Mesothelial cell of epicardium (in vitro differentiated cells): ENCODE measurements around the gene SLC38A6. TPM values are rescaled to one million over a fixed set of nuclear protein-coding genes. Genes with fewer than 3 reads are reported as not detected.

Experiments used
- DNase-seq, 2 experiments: peaks; one replicate each; pipeline ENCODE4 v3.0.0; 2021; ENCODE audit warnings: low spot score in 2 of 2; ENCODE audit not compliant: unreplicated experiment in 2 of 2
- H3K27ac Mint-ChIP-seq: 2 replicates; pipeline ENCODE4 v1.8.0; 2021; ENCODE audit warnings: mixed read lengths
- H3K27me3 Mint-ChIP-seq: 2 replicates; pipeline ENCODE4 v1.8.0; 2021; ENCODE audit warnings: low read depth, mixed read lengths
- H3K36me3 Mint-ChIP-seq: 2 replicates; pipeline ENCODE4 v1.8.0; 2021; ENCODE audit warnings: mixed read lengths
- H3K4me1 Mint-ChIP-seq: 2 replicates; pipeline ENCODE4 v1.8.0; 2021; ENCODE audit warnings: mixed read lengths
- H3K4me3 Mint-ChIP-seq: 2 replicates; pipeline ENCODE4 v1.8.0; 2021; ENCODE audit warnings: mild to moderate bottlenecking, moderate library complexity, mixed read lengths
- H3K9me3 Mint-ChIP-seq: 2 replicates; pipeline ENCODE4 v1.8.0; 2021; ENCODE audit warnings: mixed read lengths
- CTCF ChIP-seq: fragments of 200-600 bp; sonication (generic); IDR thresholded peaks from one replicate; pipeline ENCODE4 v1.5.0; 2021; ENCODE audit warnings: antibody characterized with exemption; ENCODE audit not compliant: unreplicated experiment
- total RNA-seq: library from RNA; stranded (reverse); gene quantifications from 3 replicates; pipeline ENCODE4 v1.2.1, GENCODE V29; 2021

The SLC38A6 gene
- total RNA-seq, 1 donor from 2014 or later, result 17.1 TPM

- TF ChIP-seq CTCF, result no peak
- H3K9me3 Mint-ChIP-seq, result peaks cover 39% of the 10 kb centered on the region
- H3K36me3 Mint-ChIP-seq, result peaks cover 63% of the 10 kb centered on the region
- no peak for DNase-seq
- H3K27ac Mint-ChIP-seq, result no peak overlapping the region
- H3K27me3 Mint-ChIP-seq, result no peaks in the 10 kb centered on the region
- no peak overlapping the region for H3K4me3 Mint-ChIP-seq
- H3K4me1 Mint-ChIP-seq, result no peaks in the 10 kb centered on the region
These were observed 22.9 kb upstream of the SLC38A6 start for GRCh38 chr14:60958146-60958545.

GRCh38 chr14:60963761-60964160 lies 17.3 kb upstream of the SLC38A6 start:
- H3K4me1 Mint-ChIP-seq, result peaks cover 6% of the 10 kb centered on the region
- no peaks in the 10 kb centered on the region for H3K27me3 Mint-ChIP-seq
- DNase-seq, result no peak
- peaks cover 15% of the 10 kb centered on the region for H3K9me3 Mint-ChIP-seq
- peaks cover 23% of the 10 kb centered on the region for H3K36me3 Mint-ChIP-seq
- no peak overlapping the region for H3K4me3 Mint-ChIP-seq
- H3K27ac Mint-ChIP-seq, result no peak overlapping the region
- TF ChIP-seq CTCF, result no peak

GRCh38 chr14:60964904-60965303 lies 16.1 kb upstream of the SLC38A6 start:
- TF ChIP-seq CTCF, result no peak
- Mint-ChIP-seq H3K4me3 (no peak overlapping the region), H3K36me3 (peaks cover 14% of the 10 kb centered on the region), H3K9me3 (peaks cover 9% of the 10 kb centered on the region), H3K4me1 (peaks cover 6% of the 10 kb centered on the region), H3K27ac (no peak overlapping the region), H3K27me3 (no peaks in the 10 kb centered on the region)
- no peak for DNase-seq

- Mint-ChIP-seq H3K4me1 (peaks cover 6% of the 10 kb centered on the region), H3K4me3 (no peak overlapping the region), H3K36me3 (peaks cover 9% of the 10 kb centered on the region), H3K9me3 (peaks cover 4% of the 10 kb centered on the region), H3K27me3 (no peaks in the 10 kb centered on the region), H3K27ac (no peak overlapping the region)
- DNase-seq, result no peak
- no peak for TF ChIP-seq CTCF
These were observed 15.6 kb upstream of the SLC38A6 start for GRCh38 chr14:60965402-60965801.

- H3K4me3 Mint-ChIP-seq, result no peak overlapping the region
- peaks cover 6% of the 10 kb centered on the region for H3K4me1 Mint-ChIP-seq
- DNase-seq, result no peak
- peak overlapping the region; percentile 30 for H3K27ac Mint-ChIP-seq
- TF ChIP-seq CTCF, result no peak
- peaks cover 18% of the 10 kb centered on the region for H3K36me3 Mint-ChIP-seq
- H3K9me3 Mint-ChIP-seq, result peaks cover 2% of the 10 kb centered on the region
- H3K27me3 Mint-ChIP-seq, result no peaks in the 10 kb centered on the region
These were observed 12.9 kb upstream of the SLC38A6 start for GRCh38 chr14:60968099-60968498.

- Mint-ChIP-seq H3K9me3 (peaks cover 3% of the 10 kb centered on the region), H3K27me3 (no peaks in the 10 kb centered on the region), H3K4me1 (peaks cover 6% of the 10 kb centered on the region), H3K27ac (no peak overlapping the region), H3K36me3 (peaks cover 22% of the 10 kb centered on the region), H3K4me3 (no peak overlapping the region)
- no peak for DNase-seq
- no peak for TF ChIP-seq CTCF
These were observed 12.4 kb upstream of the SLC38A6 start for GRCh38 chr14:60968671-60969070.
